IPS-18a (cell line): ENCODE measurements around the gene DOK6.

Source experiments
- H3K27ac ChIP-seq: one replicate; pipeline ENCODE4 v1.5.1; 2013; ENCODE audit warnings: low read length
- H3K27me3 ChIP-seq: one replicate; pipeline ENCODE4 v1.6.1; 2013; ENCODE audit warnings: mild to moderate bottlenecking, low read length; ENCODE audit not compliant: control insufficient read depth, insufficient read depth
- H3K36me3 ChIP-seq: one replicate; pipeline ENCODE4 v1.6.1; 2013; ENCODE audit warnings: low read depth, low read length; ENCODE audit not compliant: control insufficient read depth
- H3K4me1 ChIP-seq: one replicate; pipeline ENCODE4 v1.6.1; 2013; ENCODE audit warnings: low read depth, low read length; ENCODE audit not compliant: control insufficient read depth
- H3K4me3 ChIP-seq: one replicate; pipeline ENCODE4 v1.5.1; 2013; ENCODE audit warnings: low read length
- H3K9ac ChIP-seq: one replicate; pipeline ENCODE4 v1.6.1; 2013; ENCODE audit warnings: mild to moderate bottlenecking, low read length, moderate library complexity
- H3K9me3 ChIP-seq: one replicate; pipeline ENCODE4 v1.6.1; 2013; ENCODE audit warnings: low read depth, low read length; ENCODE audit not compliant: control insufficient read depth

DOK6 gene

DNA sequence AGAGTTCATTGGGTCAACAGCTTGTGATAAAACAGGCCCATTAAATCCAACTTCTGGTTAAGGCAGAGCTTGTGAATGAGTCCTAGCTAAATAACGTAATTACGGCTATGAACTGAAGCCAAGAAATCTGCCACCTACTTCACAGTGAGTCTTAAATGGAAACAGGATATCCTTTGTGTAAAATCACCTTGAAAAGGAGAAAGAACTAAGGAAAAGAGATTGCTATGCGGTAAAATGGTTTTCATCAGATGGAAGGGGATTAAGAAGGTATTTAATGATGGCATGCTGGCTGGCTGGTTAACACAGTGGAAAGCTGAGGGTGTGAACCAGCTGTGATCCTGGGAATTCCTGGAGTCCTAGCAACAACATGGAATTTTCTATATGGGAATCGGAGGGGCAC, 156.6 kb downstream of the DOK6 start:
- H3K36me3 ChIP-seq: no peaks in the 10 kb centered on the region
- no peaks in the 10 kb centered on the region for H3K9me3 ChIP-seq
- H3K9ac ChIP-seq: no peak overlapping the region
- H3K4me3 ChIP-seq: no peak overlapping the region
- no peak overlapping the region for H3K27ac ChIP-seq
- H3K27me3 ChIP-seq: no peaks in the 10 kb centered on the region
- peaks cover 6% of the 10 kb centered on the region for H3K4me1 ChIP-seq

DNA sequence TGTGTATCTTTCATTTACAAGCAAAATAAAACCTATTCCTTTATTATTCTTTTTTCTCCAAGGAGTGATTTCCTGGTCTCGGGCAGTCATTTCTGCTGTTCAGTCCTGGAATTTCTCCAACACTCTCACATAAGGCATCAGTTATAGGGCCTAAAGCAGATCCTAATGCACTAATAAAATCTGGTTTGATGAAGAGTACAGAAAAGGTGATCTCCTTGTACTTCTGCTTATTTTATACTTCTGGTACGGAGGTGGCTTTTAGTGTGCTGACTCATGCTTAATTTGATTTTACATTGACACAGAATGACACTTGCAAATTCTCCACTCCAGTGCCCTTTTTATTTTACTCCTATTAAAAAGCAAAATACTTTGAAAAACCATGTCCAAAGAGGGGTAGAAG, 157.4 kb downstream of the DOK6 start:
- Histone ChIP-seq H3K9me3 (no peaks in the 10 kb centered on the region), H3K9ac (no peak overlapping the region), H3K27ac (no peak overlapping the region), H3K36me3 (no peaks in the 10 kb centered on the region), H3K27me3 (no peaks in the 10 kb centered on the region), H3K4me3 (no peak overlapping the region), H3K4me1 (peaks cover 6% of the 10 kb centered on the region)

DNA sequence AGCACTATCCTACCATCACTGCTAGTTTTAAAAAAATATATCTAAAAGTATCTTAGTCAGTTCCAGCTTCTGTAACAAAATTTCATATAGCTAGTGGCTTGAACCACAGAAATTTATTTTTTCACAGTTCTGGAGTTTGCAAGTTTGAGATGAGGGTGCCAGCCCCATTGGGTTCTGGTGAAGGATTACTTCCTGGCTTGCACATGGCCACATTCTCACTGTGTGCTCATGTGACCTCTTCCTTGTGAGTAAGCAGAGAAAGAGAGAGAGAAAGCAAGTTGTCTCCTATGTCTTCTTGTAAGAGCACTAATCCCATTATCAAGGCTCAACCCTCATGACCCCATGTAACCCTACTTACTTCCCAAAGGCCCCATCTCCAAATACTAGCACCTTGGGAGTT, 158.9 kb downstream of the DOK6 start:
- Histone ChIP-seq H3K4me1 (peaks cover 6% of the 10 kb centered on the region), H3K27me3 (no peaks in the 10 kb centered on the region), H3K4me3 (no peak overlapping the region), H3K36me3 (no peaks in the 10 kb centered on the region), H3K27ac (no peak overlapping the region), H3K9ac (no peak overlapping the region), H3K9me3 (no peaks in the 10 kb centered on the region)

DNA sequence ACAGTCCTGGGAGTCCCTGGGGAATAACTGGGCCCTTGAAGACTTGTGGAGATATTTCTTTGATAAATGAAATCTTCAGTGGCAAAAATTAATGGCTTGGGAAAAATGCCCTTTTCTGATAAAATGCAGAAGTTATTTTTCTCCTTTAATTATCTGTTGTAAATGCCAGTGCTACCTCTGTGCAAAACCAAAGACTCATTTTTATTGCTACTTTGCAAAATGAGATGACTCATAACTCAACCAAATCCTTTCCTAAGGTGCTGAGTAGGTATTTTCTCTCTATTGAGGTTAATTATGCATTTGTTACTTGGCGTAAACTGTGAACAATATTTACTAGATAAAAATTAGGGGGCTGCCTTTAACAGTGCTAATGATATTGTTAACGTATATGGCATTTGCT, 163.9 kb downstream of the DOK6 start:
- no peak overlapping the region for H3K27ac ChIP-seq
- no peak overlapping the region for H3K4me3 ChIP-seq
- peaks cover 18% of the 10 kb centered on the region for H3K9me3 ChIP-seq
- no peaks in the 10 kb centered on the region for H3K27me3 ChIP-seq
- H3K36me3 ChIP-seq: no peaks in the 10 kb centered on the region
- no peak overlapping the region for H3K9ac ChIP-seq
- H3K4me1 ChIP-seq: no peaks in the 10 kb centered on the region

DNA sequence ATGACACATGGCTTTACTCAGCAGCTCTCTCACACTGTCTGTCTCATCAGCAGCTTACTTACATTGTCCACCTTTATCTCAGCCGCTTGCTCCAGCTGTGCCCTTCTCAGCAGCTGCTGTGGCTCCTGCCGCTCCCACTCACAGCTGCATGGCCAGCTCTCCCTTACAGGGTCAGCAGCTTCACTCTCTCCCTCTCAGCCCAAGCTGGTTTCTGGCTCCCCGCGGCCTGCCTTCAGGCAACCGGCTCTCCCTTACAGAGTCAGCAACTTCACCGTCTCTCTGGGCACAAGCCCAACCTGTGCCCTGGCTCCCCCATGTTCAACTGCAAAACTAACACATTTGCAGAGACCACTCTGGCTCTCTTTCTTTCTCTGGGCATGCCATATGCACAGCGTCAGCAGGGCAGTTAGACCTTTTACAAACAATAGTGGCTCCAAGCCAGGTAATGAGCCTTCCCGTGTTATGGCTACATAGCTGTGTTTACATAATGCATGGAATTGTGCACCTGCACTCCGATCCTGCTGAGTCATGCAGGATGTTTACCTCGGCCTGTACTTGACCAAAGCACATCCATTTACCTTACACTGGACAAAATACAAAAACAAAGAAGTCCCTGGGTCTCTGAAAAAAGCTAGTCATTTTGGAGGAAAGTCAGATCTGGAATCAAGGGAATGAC, 167.3 kb downstream of the DOK6 start:
- Histone ChIP-seq H3K9me3 (peaks cover 18% of the 10 kb centered on the region), H3K4me1 (no peaks in the 10 kb centered on the region), H3K9ac (no peak overlapping the region), H3K27ac (no peak overlapping the region), H3K27me3 (no peaks in the 10 kb centered on the region), H3K36me3 (no peaks in the 10 kb centered on the region), H3K4me3 (no peak overlapping the region)

DNA sequence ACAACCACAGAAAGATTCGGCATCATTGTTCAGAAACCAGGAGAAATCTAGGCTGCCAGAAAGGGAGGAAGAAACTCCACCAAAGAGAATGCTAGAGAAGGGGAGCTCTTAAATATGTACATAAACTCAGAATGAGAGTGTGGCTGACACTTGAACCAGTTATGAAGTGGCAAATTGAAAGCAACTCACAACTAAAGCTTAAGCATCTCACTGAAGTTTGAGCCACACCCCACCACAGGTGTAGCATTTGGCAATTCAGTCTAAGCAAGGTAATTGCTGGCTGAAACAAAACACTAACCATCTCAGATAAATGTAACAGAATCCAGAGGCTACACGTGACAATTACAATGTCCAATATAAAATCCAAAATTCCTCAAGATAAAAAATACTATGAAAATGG, 168.4 kb downstream of the DOK6 start:
- Histone ChIP-seq H3K27ac (no peak overlapping the region), H3K36me3 (no peaks in the 10 kb centered on the region), H3K27me3 (no peaks in the 10 kb centered on the region), H3K4me1 (no peaks in the 10 kb centered on the region), H3K9me3 (peaks cover 18% of the 10 kb centered on the region), H3K9ac (no peak overlapping the region), H3K4me3 (no peak overlapping the region)

DNA sequence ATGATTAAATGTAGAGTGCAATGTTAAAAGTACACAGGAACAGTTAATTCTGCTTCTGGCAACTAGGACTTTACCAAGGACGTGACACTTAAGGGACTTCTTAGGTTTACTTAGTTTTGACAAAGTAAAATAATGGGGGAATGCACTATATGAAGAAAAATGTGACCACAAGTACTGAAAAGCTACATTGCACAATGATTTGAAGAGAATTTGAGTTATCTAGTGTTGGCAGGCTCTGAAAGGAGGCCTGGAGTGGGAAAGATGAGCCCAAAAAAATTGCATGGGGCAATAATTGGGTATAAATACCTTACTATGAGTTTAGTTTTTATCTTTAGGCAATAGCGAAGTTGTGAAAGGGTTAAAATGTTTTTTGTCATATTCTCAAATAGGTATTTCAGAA, 173.7 kb downstream of the DOK6 start:
- H3K27me3 ChIP-seq: no peaks in the 10 kb centered on the region
- no peaks in the 10 kb centered on the region for H3K36me3 ChIP-seq
- H3K9me3 ChIP-seq: no peaks in the 10 kb centered on the region
- H3K4me3 ChIP-seq: no peak overlapping the region
- no peaks in the 10 kb centered on the region for H3K4me1 ChIP-seq
- no peak overlapping the region for H3K27ac ChIP-seq
- no peak overlapping the region for H3K9ac ChIP-seq

DNA sequence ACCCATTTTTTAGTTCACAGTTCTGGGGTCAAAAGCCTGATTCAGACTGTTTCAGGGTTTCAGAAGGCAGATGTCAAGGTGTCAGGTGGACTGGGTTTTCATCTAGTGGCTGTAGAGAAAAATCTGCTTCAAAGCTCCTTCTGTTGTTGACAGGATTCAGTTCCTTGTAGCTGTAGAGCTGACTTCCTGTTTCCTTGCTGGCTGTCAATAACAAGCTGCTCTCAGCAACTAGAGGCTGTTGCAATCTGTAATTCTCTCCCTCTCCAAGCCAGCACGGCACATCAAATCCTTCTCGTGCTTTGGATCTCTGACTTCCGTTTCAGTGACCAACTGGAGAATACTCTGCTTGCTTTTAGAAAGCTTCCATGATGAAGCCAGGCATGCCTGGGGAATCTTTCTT, 179.4 kb downstream of the DOK6 start:
- H3K4me3 ChIP-seq: no peak overlapping the region
- no peak overlapping the region for H3K9ac ChIP-seq
- H3K36me3 ChIP-seq: no peaks in the 10 kb centered on the region
- H3K27me3 ChIP-seq: no peaks in the 10 kb centered on the region
- no peaks in the 10 kb centered on the region for H3K4me1 ChIP-seq
- no peak overlapping the region for H3K27ac ChIP-seq
- no peaks in the 10 kb centered on the region for H3K9me3 ChIP-seq

DNA sequence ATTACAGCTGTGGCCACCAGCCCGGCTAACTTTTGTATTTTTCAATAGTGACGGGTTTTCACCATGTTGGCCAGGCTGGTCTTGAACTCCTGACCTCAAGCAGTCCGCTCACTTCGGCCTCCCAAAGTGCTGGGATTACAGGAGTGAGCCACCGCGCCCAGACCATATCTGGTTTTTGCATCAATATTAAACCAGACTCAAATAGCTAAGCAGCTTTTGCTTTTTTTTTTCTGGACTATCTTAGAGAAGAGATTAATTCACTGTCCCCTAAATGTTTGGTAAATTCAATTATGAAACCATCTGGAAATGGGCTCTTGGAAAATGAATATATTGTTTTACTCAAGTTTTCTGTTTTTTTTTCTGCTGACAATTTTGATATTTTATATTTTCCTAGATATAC, 183.7 kb downstream of the DOK6 start:
- H3K27ac ChIP-seq: no peak overlapping the region
- no peaks in the 10 kb centered on the region for H3K36me3 ChIP-seq
- H3K9ac ChIP-seq: no peak overlapping the region
- no peak overlapping the region for H3K4me3 ChIP-seq
- no peaks in the 10 kb centered on the region for H3K4me1 ChIP-seq
- H3K9me3 ChIP-seq: no peaks in the 10 kb centered on the region
- no peaks in the 10 kb centered on the region for H3K27me3 ChIP-seq

DNA sequence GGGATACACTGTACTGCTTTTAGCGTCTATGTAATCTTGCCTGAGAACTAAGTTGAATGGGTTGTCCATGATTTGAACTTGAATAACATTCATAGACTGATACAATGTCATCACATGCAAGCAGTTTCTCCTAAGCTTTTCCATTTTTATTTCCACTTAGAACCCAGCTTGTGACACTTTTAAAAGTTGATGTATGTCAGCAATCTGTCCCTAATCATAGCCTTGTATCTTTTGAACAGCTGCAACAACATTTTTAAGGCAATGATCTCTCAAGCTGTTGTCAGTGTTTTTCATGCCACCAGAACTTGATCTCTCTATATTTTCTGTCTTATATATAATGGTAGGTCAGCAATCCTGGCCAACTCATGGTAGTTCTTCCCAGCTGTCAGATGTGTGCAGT, 185.0 kb downstream of the DOK6 start:
- Histone ChIP-seq H3K27me3 (no peaks in the 10 kb centered on the region), H3K4me1 (no peaks in the 10 kb centered on the region), H3K9me3 (no peaks in the 10 kb centered on the region), H3K27ac (no peak overlapping the region), H3K36me3 (no peaks in the 10 kb centered on the region), H3K4me3 (no peak overlapping the region), H3K9ac (no peak overlapping the region)

DNA sequence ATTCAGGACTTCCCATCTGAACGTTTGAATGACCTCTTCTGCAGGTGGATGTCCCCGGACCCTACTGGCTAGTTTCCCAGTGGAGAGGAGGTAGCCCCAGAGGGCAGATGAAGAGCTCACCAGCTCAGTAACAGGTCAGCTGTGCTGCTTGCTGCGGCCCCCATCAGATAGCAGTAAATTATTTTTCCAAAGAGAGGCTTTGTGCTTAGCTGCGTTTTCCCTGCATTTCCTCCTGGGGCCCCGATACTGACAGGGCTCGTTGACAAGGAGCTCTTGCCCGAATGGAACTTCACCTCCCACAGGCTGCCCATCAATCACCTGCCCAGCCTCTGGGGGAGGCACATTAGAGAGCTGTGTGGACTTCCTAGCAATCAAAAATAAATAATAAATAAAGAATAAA, 185.8 kb downstream of the DOK6 start:
- Histone ChIP-seq H3K9me3 (no peaks in the 10 kb centered on the region), H3K4me3 (no peak overlapping the region), H3K27ac (no peak overlapping the region), H3K36me3 (no peaks in the 10 kb centered on the region), H3K27me3 (no peaks in the 10 kb centered on the region), H3K4me1 (no peaks in the 10 kb centered on the region), H3K9ac (no peak overlapping the region)

DNA sequence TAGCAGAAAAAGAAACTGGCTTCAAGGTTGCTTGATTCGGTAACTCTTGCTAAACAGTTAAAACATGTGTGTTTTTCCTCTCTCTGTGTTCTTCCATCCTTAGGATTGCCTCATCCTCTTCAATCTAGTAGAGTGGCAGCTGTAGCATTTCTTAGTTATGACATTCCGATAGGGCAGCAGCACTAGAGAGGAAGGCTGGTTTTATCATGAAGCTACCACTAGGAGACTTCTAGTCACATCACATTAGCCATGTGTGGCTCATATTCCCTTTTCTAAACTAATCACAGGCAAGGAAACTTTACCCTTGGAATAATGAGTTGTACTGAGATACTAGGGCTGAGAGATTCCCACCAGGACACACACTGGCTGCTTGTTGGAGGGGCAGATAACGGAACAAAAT, 187.6 kb downstream of the DOK6 start:
- Histone ChIP-seq H3K9me3 (no peaks in the 10 kb centered on the region), H3K4me3 (no peak overlapping the region), H3K4me1 (no peaks in the 10 kb centered on the region), H3K27me3 (no peaks in the 10 kb centered on the region), H3K9ac (no peak overlapping the region), H3K36me3 (no peaks in the 10 kb centered on the region), H3K27ac (no peak overlapping the region)
